WTC11 (cell line): Measurements from ENCODE around the gene ASMTL. TPM values are rescaled to one million over a fixed set of nuclear protein-coding genes. Genes with fewer than 3 reads are reported as not detected.

Experiments used
- ATAC-seq: fragments of 200-7000 bp; cut with Tn5 transposase; 2 replicates; pipeline ENCODE4 v1.10.0; 2021; ENCODE audit warnings: mild to moderate bottlenecking, moderate library complexity
- CTCF ChIA-PET: fragments of 300-600 bp; sonication (Branson Sonifier 250); formaldehyde crosslinking; loops from one replicate; lab custom pipeline; 2021; ENCODE audit warnings: antibody characterized with exemption; lab: Charles Lee
- POLR2A ChIA-PET: fragments of 350-600 bp; sonication (Branson Sonifier 250); formaldehyde crosslinking; loops from one replicate; lab custom pipeline; 2021; ENCODE audit warnings: antibody characterized with exemption; lab: Charles Lee
- DNase-seq: peaks from one replicate; pipeline ENCODE4 v3.0.0; 2021; ENCODE audit warnings: low spot score
- H3K27ac Mint-ChIP-seq: 2 replicates; pipeline ENCODE4 v1.8.0; 2021; ENCODE audit warnings: mixed read lengths
- H3K27me3 Mint-ChIP-seq: 2 replicates; pipeline ENCODE4 v1.8.0; 2021; ENCODE audit warnings: low read depth, mild to moderate bottlenecking, moderate library complexity, mixed read lengths
- H3K36me3 Mint-ChIP-seq: 2 replicates; pipeline ENCODE4 v1.8.0; 2021; ENCODE audit warnings: mixed read lengths
- H3K4me1 Mint-ChIP-seq: 2 replicates; pipeline ENCODE4 v1.8.0; 2022; ENCODE audit warnings: mixed read lengths
- H3K4me3 Mint-ChIP-seq: 2 replicates; pipeline ENCODE4 v1.8.0; 2021; ENCODE audit warnings: mild to moderate bottlenecking, moderate library complexity, mixed read lengths
- H3K9me3 Mint-ChIP-seq: 2 replicates; pipeline ENCODE4 v1.8.0; 2021; ENCODE audit warnings: mixed read lengths
- AR ChIP-seq: fragments of 250-450 bp; sonication (Bioruptor Pico); IDR thresholded peaks from 2 replicates; pipeline ENCODE4 v1.9.0; 2021; ENCODE audit warnings: mild to moderate bottlenecking
- ATF1 ChIP-seq: sonication (generic); formaldehyde crosslinking; IDR thresholded peaks from 2 replicates; pipeline ENCODE4 v1.8.1; 2023; ENCODE audit warnings: mild to moderate bottlenecking, moderate library complexity, missing genetic modification reagents
- CDX4 ChIP-seq: fragments of 250-450 bp; sonication (Bioruptor Pico); IDR thresholded peaks from 2 replicates; pipeline ENCODE4 v1.9.0; 2021; ENCODE audit warnings: moderate library complexity, mild to moderate bottlenecking, inconsistent platforms, borderline replicate concordance
- CREM ChIP-seq: sonication (generic); formaldehyde crosslinking; IDR thresholded peaks from 2 replicates; pipeline ENCODE4 v1.8.1; 2022; ENCODE audit warnings: mild to moderate bottlenecking, missing genetic modification reagents, moderate library complexity
- E2F4 ChIP-seq: sonication (generic); formaldehyde crosslinking; IDR thresholded peaks from 2 replicates; pipeline ENCODE4 v1.8.1; 2022; ENCODE audit warnings: low read depth, mild to moderate bottlenecking, moderate library complexity, missing genetic modification reagents, borderline replicate concordance
- ELF4 ChIP-seq: sonication (generic); formaldehyde crosslinking; IDR thresholded peaks from 2 replicates; pipeline ENCODE4 v1.8.1; 2022; ENCODE audit warnings: low read depth, mild to moderate bottlenecking, moderate library complexity, missing genetic modification reagents
- EMX1 ChIP-seq: fragments of 250-450 bp; sonication (Bioruptor Pico); IDR thresholded peaks from 2 replicates; pipeline ENCODE4 v1.8.0; 2021; ENCODE audit warnings: mild to moderate bottlenecking
- ESRRA ChIP-seq: sonication (generic); formaldehyde crosslinking; IDR thresholded peaks from 2 replicates; pipeline ENCODE4 v1.8.1; 2022; ENCODE audit warnings: mild to moderate bottlenecking, missing genetic modification reagents, borderline replicate concordance
- FOXP4 ChIP-seq: sonication (generic); formaldehyde crosslinking; IDR thresholded peaks from 2 replicates; pipeline ENCODE4 v1.8.0; 2022; ENCODE audit warnings: mild to moderate bottlenecking, missing genetic modification reagents
- IRF2 ChIP-seq: sonication (generic); formaldehyde crosslinking; IDR thresholded peaks from 2 replicates; pipeline ENCODE4 v1.8.0; 2022; ENCODE audit warnings: low read depth, missing genetic modification reagents, borderline replicate concordance
- MYBL2 ChIP-seq: sonication (generic); formaldehyde crosslinking; IDR thresholded peaks from 2 replicates; pipeline ENCODE4 v1.8.1; 2023; ENCODE audit warnings: mild to moderate bottlenecking, moderate library complexity, missing genetic modification reagents
- NFATC4 ChIP-seq: fragments of 250-450 bp; sonication (Bioruptor Pico); IDR thresholded peaks from 2 replicates; pipeline ENCODE4 v1.9.0; 2021; ENCODE audit warnings: mild to moderate bottlenecking
- NR1H2 ChIP-seq: sonication (generic); formaldehyde crosslinking; IDR thresholded peaks from 2 replicates; pipeline ENCODE4 v1.9.0; 2021; ENCODE audit warnings: mild to moderate bottlenecking, moderate library complexity, missing genetic modification reagents
- NR2C2 ChIP-seq: sonication (generic); formaldehyde crosslinking; IDR thresholded peaks from 2 replicates; pipeline ENCODE4 v1.8.0; 2022; ENCODE audit warnings: mild to moderate bottlenecking, missing genetic modification reagents
- SMAD4 ChIP-seq: sonication (generic); formaldehyde crosslinking; IDR thresholded peaks from 2 replicates; pipeline ENCODE4 v1.8.0; 2022; ENCODE audit warnings: mild to moderate bottlenecking, missing genetic modification reagents
- ZMAT4 ChIP-seq: fragments of 250-450 bp; sonication (Bioruptor Pico); IDR thresholded peaks from 2 replicates; pipeline ENCODE4 v1.9.0; 2021; ENCODE audit warnings: mild to moderate bottlenecking
- ZNF317 ChIP-seq: sonication (generic); formaldehyde crosslinking; IDR thresholded peaks from 2 replicates; pipeline ENCODE4 v1.8.1; 2023; ENCODE audit warnings: low read depth, mild to moderate bottlenecking, moderate library complexity, missing genetic modification reagents, borderline replicate concordance
- ZNF423 ChIP-seq: fragments of 250-450 bp; sonication (Bioruptor Pico); IDR thresholded peaks from 2 replicates; pipeline ENCODE4 v2.1.2; 2022; ENCODE audit warnings: mild to moderate bottlenecking, moderate library complexity
- ZNF425 ChIP-seq: fragments of 250-450 bp; sonication (Bioruptor Pico); conservative IDR thresholded peaks from 2 replicates; pipeline ENCODE4 v1.9.0; 2021; ENCODE audit warnings: mild to moderate bottlenecking
- total RNA-seq: library from RNA; stranded (reverse); gene quantifications from 3 replicates; pipeline ENCODE4 v1.2.3, GENCODE V29; 2021
- TF ChIP-seq, protein P1 (sequence below): fragments of 250-450 bp; sonication (Bioruptor Pico); IDR thresholded peaks from 2 replicates; pipeline ENCODE4 v1.8.0; 2021; ENCODE audit warnings: mild to moderate bottlenecking

ASMTL gene
- total RNA-seq, 1 experiment from 2014 or later = 70.6 TPM

- TF ChIP-seq NR1H2 (CRISPR knock-in tag) = no peak
- no peak for TF ChIP-seq ZNF423 (CRISPR knock-in tag)
- no peak for TF ChIP-seq ATF1 (CRISPR knock-in tag)
- no peak for TF ChIP-seq FOXP4 (CRISPR knock-in tag)
- TF ChIP-seq E2F4 (CRISPR knock-in tag) = no peak
- TF ChIP-seq, all 79 proteins: peak for 0
Measured at GRCh38 chrX:1493877-1494510, 41.3 kb upstream of the ASMTL start (continued).

DNA sequence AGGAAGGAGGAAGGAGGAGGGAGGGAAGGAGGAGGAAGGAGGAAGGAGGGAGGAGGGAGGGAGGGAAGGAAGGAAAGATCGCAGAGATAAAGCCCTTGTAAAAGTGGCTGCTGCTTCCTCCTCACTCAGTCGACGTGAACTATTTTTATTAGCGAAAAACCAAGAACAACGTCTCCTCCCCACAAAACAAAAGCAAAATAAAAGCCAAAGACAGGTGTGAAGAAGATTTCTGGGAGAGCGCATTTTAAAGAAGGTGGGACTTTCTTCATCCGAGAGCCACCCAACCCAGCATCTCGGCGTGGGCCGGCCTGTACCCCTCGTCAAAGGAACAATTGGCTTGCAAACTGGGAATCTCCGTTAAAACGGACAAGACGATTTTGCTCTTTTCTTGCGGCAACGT is 40.7 kb upstream of the ASMTL start:
- peak overlapping the region; percentile 14; the same call in 1 of the 2 replicates for H3K27ac Mint-ChIP-seq
- ATAC-seq (no peak), DNase-seq (no peak)
- H3K9me3 Mint-ChIP-seq = peaks cover 25% of the 10 kb centered on the region
- CTCF ChIA-PET = no interaction called here
- H3K4me1 Mint-ChIP-seq = peaks cover 9% of the 10 kb centered on the region
- H3K27me3 Mint-ChIP-seq = peaks cover 19% of the 10 kb centered on the region
- TF ChIP-seq ZMAT4 (CRISPR knock-in tag) (no peak), MYBL2 (no peak), IRF2 (no peak), ZNF425 (CRISPR knock-in tag) (no peak), ELF4 (CRISPR knock-in tag) (no peak), NFATC4 (CRISPR knock-in tag) (no peak), SMAD4 (no peak), ESRRA (CRISPR knock-in tag) (no peak), CDX4 (CRISPR knock-in tag) (no peak), NR2C2 (CRISPR knock-in tag) (no peak), AR (CRISPR knock-in tag) (no peak), EMX1 (CRISPR knock-in tag) (no peak), ZNF317 (CRISPR knock-in tag) (no peak), CREM (CRISPR knock-in tag) (no peak)
- TF ChIP-seq, protein P1, sequence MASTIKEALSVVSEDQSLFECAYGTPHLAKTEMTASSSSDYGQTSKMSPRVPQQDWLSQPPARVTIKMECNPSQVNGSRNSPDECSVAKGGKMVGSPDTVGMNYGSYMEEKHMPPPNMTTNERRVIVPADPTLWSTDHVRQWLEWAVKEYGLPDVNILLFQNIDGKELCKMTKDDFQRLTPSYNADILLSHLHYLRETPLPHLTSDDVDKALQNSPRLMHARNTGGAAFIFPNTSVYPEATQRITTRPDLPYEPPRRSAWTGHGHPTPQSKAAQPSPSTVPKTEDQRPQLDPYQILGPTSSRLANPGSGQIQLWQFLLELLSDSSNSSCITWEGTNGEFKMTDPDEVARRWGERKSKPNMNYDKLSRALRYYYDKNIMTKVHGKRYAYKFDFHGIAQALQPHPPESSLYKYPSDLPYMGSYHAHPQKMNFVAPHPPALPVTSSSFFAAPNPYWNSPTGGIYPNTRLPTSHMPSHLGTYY (CRISPR knock-in tag) = no peak
- peaks cover 20% of the 10 kb centered on the region for H3K36me3 Mint-ChIP-seq
- H3K4me3 Mint-ChIP-seq = peak overlapping the region; percentile 14
- POLR2A ChIA-PET = no interaction called here
